GM12873 (cell line): Measurements from ENCODE around the gene RAC2.

Experiments
- CTCF ChIP-seq: IDR thresholded peaks from 2 replicates; pipeline ENCODE4 v1.5.1; 2012; ENCODE audit warnings: low read depth, mild to moderate bottlenecking, moderate library complexity, low read length, control low read depth; ENCODE audit not compliant: insufficient read depth; ENCODE audit errors: missing control alignments

RAC2 gene

GRCh38 chr22:37179126-37179470 lies 65.0 kb downstream of the RAC2 start:
- TF ChIP-seq CTCF = no peak

GRCh38 chr22:37178350-37179125 lies 65.5 kb downstream of the RAC2 start:
- no peak for TF ChIP-seq CTCF

- no peak for TF ChIP-seq CTCF
Observed at GRCh38 chr22:37177755-37178154, 66.3 kb downstream of the RAC2 start.

GRCh38 chr22:37177221-37177620 lies 66.8 kb downstream of the RAC2 start:
- no peak for TF ChIP-seq CTCF

- TF ChIP-seq CTCF = no peak
Observed at GRCh38 chr22:37176464-37177061, 67.5 kb downstream of the RAC2 start.

GRCh38 chr22:37175414-37176281 lies 68.4 kb downstream of the RAC2 start:
- no peak for TF ChIP-seq CTCF
